Measurements from ENCODE around the gene HDDC2. TPM values are rescaled to one million over a fixed set of nuclear protein-coding genes. Genes with fewer than 3 reads are reported as not detected.

Gene HDDC2
- total and polyA plus RNA-seq, 3 experiments from 2014 or later, result 99.9 to 108 (median 105) TPM

DNA sequence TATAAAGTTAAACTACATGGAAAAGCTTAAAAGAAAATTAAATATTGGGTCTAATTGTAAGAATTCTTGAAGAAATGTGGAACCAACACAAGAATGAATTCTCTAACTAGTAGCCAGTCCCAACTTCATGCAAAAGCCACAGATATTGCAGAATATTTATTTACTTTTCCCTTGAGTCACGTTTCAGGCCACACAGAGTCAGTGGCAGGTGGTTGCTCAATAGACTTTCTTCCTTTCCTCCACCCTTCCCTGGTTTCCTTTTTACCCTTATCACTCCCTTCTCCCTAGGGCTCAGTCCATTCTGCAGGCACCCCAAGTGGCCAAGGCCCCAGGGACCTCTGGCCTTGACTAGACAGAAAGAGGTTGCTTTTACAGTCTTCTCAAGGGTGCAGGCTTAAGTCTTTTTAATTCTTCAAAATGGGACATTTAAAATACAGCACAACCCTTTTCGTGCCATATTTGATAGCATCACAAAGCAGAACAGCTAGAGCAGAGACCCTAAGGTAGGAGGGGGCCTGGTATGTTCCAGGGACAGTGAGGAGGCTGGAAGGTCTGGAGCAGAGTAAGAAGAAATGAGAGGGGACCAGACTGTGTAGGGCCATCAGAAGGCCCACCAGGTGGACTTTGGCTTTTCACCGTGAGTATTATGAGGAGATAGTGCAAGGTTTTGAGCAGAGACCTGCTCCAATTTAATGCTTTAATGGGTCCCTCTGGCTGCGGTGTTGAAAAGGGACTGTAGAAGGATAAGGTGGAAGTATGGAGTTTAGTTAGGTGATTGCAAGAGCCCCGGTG lies 65.0 kb downstream of the HDDC2 start:
- H3K9me3 ChIP-seq (ENCODE audit: low read length), result no peaks in the 10 kb centered on the region
- Mint-ChIP-seq H3K9me3 (peaks cover 11 to 28% (median 15%) of the 10 kb centered on the region in 5 donors), H3K27me3 (peaks cover 4 to 8% of the 10 kb centered on the region in 2 donors), H3K27ac (no peak overlapping the region), H3K4me1 (no peaks in the 10 kb centered on the region), H3K36me3 (peaks cover 0 to 1% (median 0%) of the 10 kb centered on the region in 3 donors), H3K4me3 (no peak overlapping the region)
- ChIA-PET CTCF (no interaction called here), POLR2A (no interaction called here)
- no peak overlapping the region for H3K27ac ChIP-seq (ENCODE audit: low read depth, low read length)
- H3K27me3 ChIP-seq (ENCODE audit: insufficient read depth, low read length, poor library complexity, severe bottlenecking), result no peaks in the 10 kb centered on the region
- no peak for DNase-seq
- H3K4me3 ChIP-seq (ENCODE audit: low read length), result no peak overlapping the region
- H3K4me1 ChIP-seq (ENCODE audit: insufficient read depth, low read length), result no peaks in the 10 kb centered on the region
- H3K36me3 ChIP-seq (ENCODE audit: insufficient read depth, low read length), result no peaks in the 10 kb centered on the region

DNA sequence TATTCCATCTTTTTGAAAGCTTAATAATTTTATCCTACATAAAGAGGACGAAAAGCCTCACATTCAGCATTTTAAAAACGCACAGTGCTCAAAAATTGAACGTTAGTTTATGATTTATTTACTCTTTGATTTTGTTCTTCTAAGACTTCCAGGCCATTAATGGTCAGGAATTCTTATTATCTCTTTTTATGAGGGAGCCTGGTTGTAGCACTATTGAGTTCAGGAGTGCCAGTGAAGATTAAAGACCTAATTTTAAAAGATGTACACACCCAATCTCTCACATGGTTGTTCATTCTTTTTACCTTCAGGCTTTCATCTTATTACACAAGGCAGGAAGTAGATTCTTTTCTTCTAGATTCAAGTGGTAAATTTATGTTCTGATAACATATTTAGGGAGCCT lies 68.6 kb downstream of the HDDC2 start:
- CTCF ChIA-PET, result no interaction called here

DNA sequence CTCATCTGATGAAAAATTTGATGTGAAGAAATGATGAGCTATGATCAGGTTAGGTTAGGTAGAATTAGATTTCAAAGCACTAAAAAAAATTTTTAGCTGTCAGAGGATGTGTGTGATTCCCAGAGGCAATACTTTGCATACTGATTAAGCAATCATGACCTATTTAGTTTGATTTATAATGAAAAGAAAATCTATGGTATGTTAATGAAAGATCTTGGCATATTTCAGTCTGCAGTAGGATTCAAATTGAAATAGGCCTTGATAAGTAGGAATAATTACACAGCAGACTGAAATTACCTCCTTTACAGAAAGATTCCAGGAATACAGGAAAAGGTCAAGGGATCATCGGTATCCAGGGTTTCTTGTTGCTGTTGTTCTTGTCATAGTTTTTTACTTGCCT lies 69.3 kb downstream of the HDDC2 start:
- ChIA-PET POLR2A (no interaction called here), CTCF (no interaction called here)
- Mint-ChIP-seq H3K27ac (no peak overlapping the region), H3K4me1 (no peaks in the 10 kb centered on the region), H3K27me3 (peaks cover 0 to 2% of the 10 kb centered on the region in 2 donors), H3K4me3 (no peak overlapping the region), H3K9me3 (no peaks in the 10 kb centered on the region), H3K36me3 (no peaks in the 10 kb centered on the region)
- no peak for DNase-seq
- Histone ChIP-seq H3K27ac (ENCODE audit: low read depth, low read length) (no peak overlapping the region), H3K4me1 (ENCODE audit: insufficient read depth, low read length) (no peaks in the 10 kb centered on the region), H3K27me3 (ENCODE audit: insufficient read depth, low read length, poor library complexity, severe bottlenecking) (no peaks in the 10 kb centered on the region), H3K9me3 (ENCODE audit: low read length) (no peaks in the 10 kb centered on the region), H3K36me3 (ENCODE audit: insufficient read depth, low read length) (no peaks in the 10 kb centered on the region), H3K4me3 (ENCODE audit: low read length) (no peak overlapping the region)

More for the DNA sequence above, 68.6 kb downstream of the HDDC2 start:
- no peaks in the 10 kb centered on the region for H3K4me1 ChIP-seq (ENCODE audit: insufficient read depth, low read length)
- Mint-ChIP-seq H3K27ac (no peak overlapping the region), H3K27me3 (peaks cover 0 to 2% of the 10 kb centered on the region in 2 donors), H3K4me3 (no peak overlapping the region), H3K9me3 (no peaks in the 10 kb centered on the region), H3K4me1 (no peaks in the 10 kb centered on the region), H3K36me3 (no peaks in the 10 kb centered on the region)
- H3K9me3 ChIP-seq (ENCODE audit: low read length), result no peaks in the 10 kb centered on the region
- no peak for DNase-seq
- no peaks in the 10 kb centered on the region for H3K27me3 ChIP-seq (ENCODE audit: insufficient read depth, low read length, poor library complexity, severe bottlenecking)
- no peaks in the 10 kb centered on the region for H3K36me3 ChIP-seq (ENCODE audit: insufficient read depth, low read length)
- H3K27ac ChIP-seq (ENCODE audit: low read depth, low read length), result no peak overlapping the region
- POLR2A ChIA-PET, result no interaction called here
- no peak overlapping the region for H3K4me3 ChIP-seq (ENCODE audit: low read length)

GRCh38 chr6:125231574-125232343 lies 70.0 kb downstream of the HDDC2 start:
- ChIA-PET CTCF (no interaction called here), POLR2A (no interaction called here)
- DNase-seq, result no peak
- no peak overlapping the region for H3K4me3 ChIP-seq (ENCODE audit: low read length)
- H3K9me3 ChIP-seq (ENCODE audit: low read length), result no peaks in the 10 kb centered on the region
- H3K4me3 Mint-ChIP-seq, result no peak overlapping the region
- H3K27me3 ChIP-seq (ENCODE audit: insufficient read depth, low read length, poor library complexity, severe bottlenecking), result no peaks in the 10 kb centered on the region
- H3K4me1 Mint-ChIP-seq, result no peaks in the 10 kb centered on the region
- no peaks in the 10 kb centered on the region for H3K36me3 ChIP-seq (ENCODE audit: insufficient read depth, low read length)
- H3K36me3 Mint-ChIP-seq, result no peaks in the 10 kb centered on the region
- H3K27ac Mint-ChIP-seq, result no peak overlapping the region
- H3K27me3 Mint-ChIP-seq, result peaks cover 0 to 2% of the 10 kb centered on the region in 2 donors
- no peaks in the 10 kb centered on the region for H3K9me3 Mint-ChIP-seq
- H3K4me1 ChIP-seq (ENCODE audit: insufficient read depth, low read length), result no peaks in the 10 kb centered on the region
- no peak overlapping the region for H3K27ac ChIP-seq (ENCODE audit: low read depth, low read length)

DNA sequence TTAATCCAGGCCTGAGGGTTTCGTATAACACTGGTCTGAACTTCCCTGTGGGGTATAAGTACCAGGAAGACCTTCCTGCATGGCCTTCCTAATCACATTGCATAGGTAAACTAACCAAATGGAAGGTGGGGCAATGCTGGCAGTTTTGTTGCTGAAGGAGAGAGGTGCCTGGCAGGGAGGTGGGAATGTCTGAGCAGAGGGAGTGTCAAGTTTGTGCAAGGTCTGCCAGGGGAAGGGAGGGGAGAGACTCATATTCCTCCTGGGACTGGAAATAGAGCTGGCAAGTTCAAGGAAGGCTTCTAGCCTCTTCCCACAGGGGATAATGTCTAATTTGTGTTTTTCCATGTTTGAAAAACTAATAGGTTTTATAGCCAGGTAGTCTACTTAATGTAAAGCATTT lies 70.6 kb downstream of the HDDC2 start:
- Histone ChIP-seq H3K36me3 (ENCODE audit: insufficient read depth, low read length) (no peaks in the 10 kb centered on the region), H3K27ac (ENCODE audit: low read depth, low read length) (no peak overlapping the region), H3K27me3 (ENCODE audit: insufficient read depth, low read length, poor library complexity, severe bottlenecking) (no peaks in the 10 kb centered on the region), H3K9me3 (ENCODE audit: low read length) (no peaks in the 10 kb centered on the region), H3K4me3 (ENCODE audit: low read length) (no peak overlapping the region), H3K4me1 (ENCODE audit: insufficient read depth, low read length) (no peaks in the 10 kb centered on the region)
- no peak for DNase-seq
- peaks cover 0 to 2% of the 10 kb centered on the region in 2 donors for H3K27me3 Mint-ChIP-seq
- no peaks in the 10 kb centered on the region for H3K36me3 Mint-ChIP-seq
- no peaks in the 10 kb centered on the region for H3K9me3 Mint-ChIP-seq
- H3K4me1 Mint-ChIP-seq, result no peaks in the 10 kb centered on the region
- H3K4me3 Mint-ChIP-seq, result no peak overlapping the region
- CTCF ChIA-PET, result no interaction called here
- POLR2A ChIA-PET, result no interaction called here
- H3K27ac Mint-ChIP-seq, result no peak overlapping the region

DNA sequence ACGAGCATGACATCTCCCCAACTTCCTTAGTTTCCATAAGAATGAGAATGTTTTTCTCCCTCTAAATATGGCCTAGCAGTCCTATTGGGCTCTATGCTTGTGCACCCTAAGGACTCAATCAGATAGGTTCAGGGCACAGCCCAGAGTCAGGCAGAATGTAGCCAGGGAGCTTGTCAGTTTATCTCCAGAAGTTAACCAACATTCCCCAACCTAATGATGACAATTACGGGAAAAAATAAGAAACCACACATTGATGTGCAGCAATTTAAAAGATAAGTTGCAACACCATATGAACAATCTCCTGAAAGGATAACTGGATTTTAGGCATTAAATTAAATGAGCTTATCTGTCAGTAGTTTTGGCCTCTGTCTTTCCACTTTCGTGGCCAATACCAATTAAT lies 71.1 kb downstream of the HDDC2 start:
- ChIA-PET CTCF (no interaction called here), POLR2A (no interaction called here)
- Histone ChIP-seq H3K36me3 (ENCODE audit: insufficient read depth, low read length) (no peaks in the 10 kb centered on the region), H3K4me3 (ENCODE audit: low read length) (no peak overlapping the region), H3K27me3 (ENCODE audit: insufficient read depth, low read length, poor library complexity, severe bottlenecking) (no peaks in the 10 kb centered on the region), H3K9me3 (ENCODE audit: low read length) (no peaks in the 10 kb centered on the region), H3K4me1 (ENCODE audit: insufficient read depth, low read length) (no peaks in the 10 kb centered on the region), H3K27ac (ENCODE audit: low read depth, low read length) (no peak overlapping the region)
- Mint-ChIP-seq H3K9me3 (no peaks in the 10 kb centered on the region), H3K4me1 (no peaks in the 10 kb centered on the region), H3K36me3 (no peaks in the 10 kb centered on the region), H3K27ac (no peak overlapping the region), H3K4me3 (no peak overlapping the region), H3K27me3 (peaks cover 0 to 2% of the 10 kb centered on the region in 2 donors)
- no peak for DNase-seq

- Mint-ChIP-seq H3K27ac (no peak overlapping the region), H3K36me3 (no peaks in the 10 kb centered on the region), H3K27me3 (peaks cover 0 to 2% of the 10 kb centered on the region in 2 donors), H3K4me3 (no peak overlapping the region), H3K4me1 (no peaks in the 10 kb centered on the region), H3K9me3 (no peaks in the 10 kb centered on the region)
- no peaks in the 10 kb centered on the region for H3K27me3 ChIP-seq (ENCODE audit: insufficient read depth, low read length, poor library complexity, severe bottlenecking)
- DNase-seq, result no peak
- no peaks in the 10 kb centered on the region for H3K36me3 ChIP-seq (ENCODE audit: insufficient read depth, low read length)
- CTCF ChIA-PET, result no interaction called here
- H3K9me3 ChIP-seq (ENCODE audit: low read length), result no peaks in the 10 kb centered on the region
- H3K27ac ChIP-seq (ENCODE audit: low read depth, low read length), result no peak overlapping the region
- POLR2A ChIA-PET, result no interaction called here
- no peaks in the 10 kb centered on the region for H3K4me1 ChIP-seq (ENCODE audit: insufficient read depth, low read length)
- H3K4me3 ChIP-seq (ENCODE audit: low read length), result no peak overlapping the region
Measured at GRCh38 chr6:125228981-125229479, 72.7 kb downstream of the HDDC2 start.

DNA sequence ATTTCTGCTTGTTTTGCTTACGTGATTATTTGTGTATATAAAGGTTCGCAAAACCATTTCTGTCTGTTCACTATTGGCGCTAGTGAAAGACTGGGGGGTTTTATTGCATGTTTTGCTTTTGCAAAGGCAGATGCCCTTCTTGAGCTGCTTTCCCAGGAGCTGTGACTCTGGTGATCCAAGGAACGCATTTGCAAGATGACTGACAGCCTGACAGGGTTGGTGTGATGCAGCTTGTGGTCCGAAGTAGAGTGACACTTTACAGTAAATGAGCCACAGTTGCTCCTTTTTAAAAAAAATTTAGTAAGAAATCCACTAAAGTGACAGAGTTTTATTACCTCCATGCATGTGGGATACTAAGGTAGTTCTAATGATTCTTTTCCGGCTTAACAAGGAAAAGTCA lies 74.5 kb downstream of the HDDC2 start:
- Mint-ChIP-seq H3K36me3 (no peaks in the 10 kb centered on the region), H3K4me3 (no peak overlapping the region), H3K4me1 (no peaks in the 10 kb centered on the region), H3K27me3 (peaks cover 0 to 2% of the 10 kb centered on the region in 2 donors), H3K9me3 (no peaks in the 10 kb centered on the region), H3K27ac (no peak overlapping the region)
- POLR2A ChIA-PET, result no interaction called here
- H3K4me1 ChIP-seq (ENCODE audit: insufficient read depth, low read length), result no peaks in the 10 kb centered on the region
- CTCF ChIA-PET, result no interaction called here
- no peak for DNase-seq
- H3K27ac ChIP-seq (ENCODE audit: low read depth, low read length), result no peak overlapping the region
- H3K36me3 ChIP-seq (ENCODE audit: insufficient read depth, low read length), result no peaks in the 10 kb centered on the region
- no peak overlapping the region for H3K4me3 ChIP-seq (ENCODE audit: low read length)
- H3K9me3 ChIP-seq (ENCODE audit: low read length), result no peaks in the 10 kb centered on the region
- no peaks in the 10 kb centered on the region for H3K27me3 ChIP-seq (ENCODE audit: insufficient read depth, low read length, poor library complexity, severe bottlenecking)
